Adrenal gland (tissue), 12 donors: ENCODE measurements around the gene CTBP2. TPM values are rescaled to one million over a fixed set of nuclear protein-coding genes. Genes with fewer than 3 reads are reported as not detected.
"Not testable (repeated sequence)": the region's sequence is repeated elsewhere in the genome, so short reads cannot be mapped to it uniquely, and the experiment has no call there.

Experiments
- DNase-seq, 7 donors: peaks; one replicate each; pipeline ENCODE4 v3.0.0-alpha.2; 2019 to 2020
- H3K27ac ChIP-seq, 5 donors: fragments of 200-600 bp; sonication (generic) in 4 of 5; 1 replicate in 3 of 5; 2 replicates in 2 of 5; pipeline versions ENCODE4 v1.5.1 to v1.8.0; 2016 to 2020; ENCODE audit warnings: mild to moderate bottlenecking in 1 of 5
- H3K27me3 ChIP-seq: fragments of 200-600 bp; 2 replicates; pipeline ENCODE4 v1.8.0; 2021
- H3K36me3 ChIP-seq, 2 donors: fragments of 200-600 bp; replicated peaks in 1 of 2; 1 replicate in 1 of 2; 2 replicates in 1 of 2; pipeline versions ENCODE4 v1.5.1 to v1.8.0; 2018 to 2022
- H3K4me1 ChIP-seq, 2 donors: fragments of 200-600 bp; replicated peaks in 1 of 2; 1 replicate in 1 of 2; 2 replicates in 1 of 2; pipeline versions ENCODE4 v1.5.1 to v1.8.0; 2018 to 2021
- H3K4me3 ChIP-seq, 4 donors: fragments of 200-600 bp; sonication (generic) in 3 of 4; one replicate each; pipeline ENCODE4 v1.5.1; 2016 to 2018
- H3K9me3 ChIP-seq, 3 donors: fragments of 200-600 bp; sonication (generic) in 1 of 3; replicated peaks in 1 of 3; 1 replicate in 2 of 3; 2 replicates in 1 of 3; pipeline versions ENCODE4 v1.5.1 to v1.8.0; 2016 to 2021
- CTCF ChIP-seq, 6 experiments: fragments of 450-650 bp in 4 of 6; fragments of 200-600 bp in 2 of 6; sonication (generic) in 1 of 6; IDR thresholded peaks; 1 replicate in 5 of 6; 2 replicates in 1 of 6; pipeline versions ENCODE4 v1.5.1 to v1.8.0; 2016 to 2021; ENCODE audit warnings: antibody characterized with exemption in 6 of 6, mild to moderate bottlenecking in 2 of 6, moderate library complexity in 1 of 6
- POLR2A ChIP-seq, 2 donors: fragments of 450-650 bp; IDR thresholded peaks; one replicate each; pipeline ENCODE4 v1.6.1; 2017; ENCODE audit warnings: antibody characterized with exemption in 2 of 2, mild to moderate bottlenecking in 2 of 2, moderate library complexity in 1 of 2
- WGBS, 4 donors: extraction: QIAGEN DNeasy Blood & Tissue Kit in 2 of 4; methylation state at CpG; one replicate each; pipeline versions ENCODE4 v1.1.5 to v1.1.7; 2013 to 2017; 5-methylcytosine and 5-hydroxymethylcytosine counted together
- intact Hi-C, 2 donors: fragments of 100-400 bp; cut with DNase I; formaldehyde crosslinking; loops; one replicate each; pipeline versions ENCODE4 v1.14.1 to v1.15.0; 2022 to 2023
- polyA plus RNA-seq, 3 donors: library from polyadenylated mRNA; stranded (reverse); fragments of 200-250 nt in 2 of 3; fragments of 350-450 nt in 1 of 3; fragmentation: Illumina TruSeq in 1 of 3; extraction: RNeasy Lipid Tissue Mini Kit (QIAGEN cat#74804) in 1 of 3; gene quantifications; one replicate each; pipeline ENCODE4 v1.2.3, GENCODE V29; 2013 to 2014
- total RNA-seq, 9 donors: library from RNA; depleted of rRNA in 4 of 9; stranded (reverse); fragments of >200 nt in 4 of 9; fragments of 120-200 nt in 1 of 9; fragmentation: NEBNext Ultra II Directional in 1 of 9; extraction: Animal tissue kit (Norgen Biotek cat#: 25700) in 1 of 9; gene quantifications; one replicate each; pipeline versions ENCODE4 v1.1.0 to v1.2.4, GENCODE V29; 2013 to 2023
- donor health status: healthy with polysubstance abuse.
- donor health status: Bipolar disorder and iron deficiency.
- donor health status: DM: yes; HTN: yes; CAD: no.
- donor health status: DM: no; HTN: no; CAD: no.
- donor health status: DM: no; HTN: no; CAD: no.
- donor health status: DM: yes; HTN: yes; CAD: no.

The CTBP2 gene
- total and polyA plus RNA-seq, 12 donors: 25.3 to 66.5 (median 45.7) TPM

- WGBS, 4 donors: 45 to 58% (median 55%) methylated on average over 10 of the region's 10 CpGs
- peak overlapping the region in 4 of 5 donors; percentile 15 to 95 (median 52) for H3K27ac ChIP-seq
- no peaks in the 10 kb centered on the region for H3K27me3 ChIP-seq
- no peak overlapping the region for H3K4me3 ChIP-seq
- H3K9me3 ChIP-seq: no peaks in the 10 kb centered on the region
- H3K4me1 ChIP-seq: peaks cover 42 to 94% of the 10 kb centered on the region in 2 donors
- DNase-seq: no peak
- TF ChIP-seq POLR2A (IDR thresholded peaks at IDR 0.05) (no peak), CTCF (IDR thresholded peaks at IDR 0.05) (no peak)
- no peaks in the 10 kb centered on the region for H3K36me3 ChIP-seq
- intact Hi-C loops: loop anchor here in 1 of 2 donors (5.0 kb wide), 1 partner anchor 68 kb away; no protein-coding TSS in a partner anchor
These were observed 100.3 kb downstream of the CTBP2 start for GRCh38 chr10:125060026-125060425.

- H3K36me3 ChIP-seq: not testable (repeated sequence)
These were observed 101.0 kb downstream of the CTBP2 start for GRCh38 chr10:125059348-125059747.

GRCh38 chr10:125057158-125058001 is 103.0 kb downstream of the CTBP2 start:
- H3K9me3 ChIP-seq: no peaks in the 10 kb centered on the region
- H3K36me3 ChIP-seq: no peaks in the 10 kb centered on the region
- TF ChIP-seq CTCF (IDR thresholded peaks at IDR 0.05) (no peak), POLR2A (IDR thresholded peaks at IDR 0.05) (no peak)
- peak; percentile 49 to 82 (median 59) for DNase-seq
- peaks cover 32 to 76% of the 10 kb centered on the region in 2 donors for H3K4me1 ChIP-seq
- intact Hi-C loops: loop anchor here in 1 of 2 donors (10.0 kb wide), 1 partner anchor 63 kb away; no protein-coding TSS in a partner anchor
- WGBS, 4 donors: 29 to 39% (median 33%) methylated on average over 18 to 20 of the region's 20 CpGs
- H3K27ac ChIP-seq: peak overlapping the region; percentile 36 to 95 (median 64)
- H3K4me3 ChIP-seq: no peak overlapping the region
- no peaks in the 10 kb centered on the region for H3K27me3 ChIP-seq

More at GRCh38 chr10:125059348-125059747, 101.0 kb downstream of the CTBP2 start:
- not testable (repeated sequence) for H3K4me3 ChIP-seq, H3K9me3 ChIP-seq, H3K27me3 ChIP-seq, DNase-seq
- H3K27ac ChIP-seq: peak overlapping the region in 3 of 5 donors; percentile 15 to 95 (median 81)
- peaks cover 35 to 92% of the 10 kb centered on the region in 2 donors for H3K4me1 ChIP-seq
- intact Hi-C loops: loop anchor here in 1 of 2 donors (10.0 kb wide), 1 partner anchor 65 kb away; no protein-coding TSS in a partner anchor
- 81 to 91% (median 91%) methylated on average over 8 of the region's 8 CpGs for WGBS, 4 donors

GRCh38 chr10:125056161-125057132 is 103.9 kb downstream of the CTBP2 start:
- peak overlapping the region; percentile 36 to 95 (median 64) for H3K27ac ChIP-seq
- H3K27me3 ChIP-seq: no peaks in the 10 kb centered on the region
- DNase-seq: peak in 1 of 7 donors; percentile 38
- TF ChIP-seq CTCF (IDR thresholded peaks at IDR 0.05): no peak
- TF ChIP-seq POLR2A (IDR thresholded peaks at IDR 0.05): no peak
- H3K36me3 ChIP-seq: no peaks in the 10 kb centered on the region
- intact Hi-C loops: loop anchor here in 1 of 2 donors (10.0 kb wide), 1 partner anchor 62 kb away; no protein-coding TSS in a partner anchor
- H3K9me3 ChIP-seq: no peaks in the 10 kb centered on the region
- H3K4me3 ChIP-seq: no peak overlapping the region
- H3K4me1 ChIP-seq: peaks cover 32 to 67% of the 10 kb centered on the region in 2 donors
- 64 to 77% (median 70%) methylated on average over 12 to 21 of the region's 21 CpGs for WGBS, 4 donors
